NCI-H2227 treated with DMSO at 0.1 percent for 48 hours (cell line): ENCODE results near the gene SIPA1.
"Not testable (repeated sequence)": the region's sequence is repeated elsewhere in the genome, so short reads cannot be mapped to it uniquely, and the experiment has no call there.

Experiments
- DNase-seq: peaks from one replicate; lab custom pipeline; 2025; lab: John Stamatoyannopoulos, UW

The SIPA1 gene

GRCh38 chr11:65623177-65623576 lies 14.7 kb upstream of the SIPA1 start:
- no peak for DNase-seq

- no peak for DNase-seq
These were observed 13.9 kb upstream of the SIPA1 start for GRCh38 chr11:65623852-65624616.

GRCh38 chr11:65624931-65625627 lies 12.8 kb upstream of the SIPA1 start:
- no peak for DNase-seq

DNA sequence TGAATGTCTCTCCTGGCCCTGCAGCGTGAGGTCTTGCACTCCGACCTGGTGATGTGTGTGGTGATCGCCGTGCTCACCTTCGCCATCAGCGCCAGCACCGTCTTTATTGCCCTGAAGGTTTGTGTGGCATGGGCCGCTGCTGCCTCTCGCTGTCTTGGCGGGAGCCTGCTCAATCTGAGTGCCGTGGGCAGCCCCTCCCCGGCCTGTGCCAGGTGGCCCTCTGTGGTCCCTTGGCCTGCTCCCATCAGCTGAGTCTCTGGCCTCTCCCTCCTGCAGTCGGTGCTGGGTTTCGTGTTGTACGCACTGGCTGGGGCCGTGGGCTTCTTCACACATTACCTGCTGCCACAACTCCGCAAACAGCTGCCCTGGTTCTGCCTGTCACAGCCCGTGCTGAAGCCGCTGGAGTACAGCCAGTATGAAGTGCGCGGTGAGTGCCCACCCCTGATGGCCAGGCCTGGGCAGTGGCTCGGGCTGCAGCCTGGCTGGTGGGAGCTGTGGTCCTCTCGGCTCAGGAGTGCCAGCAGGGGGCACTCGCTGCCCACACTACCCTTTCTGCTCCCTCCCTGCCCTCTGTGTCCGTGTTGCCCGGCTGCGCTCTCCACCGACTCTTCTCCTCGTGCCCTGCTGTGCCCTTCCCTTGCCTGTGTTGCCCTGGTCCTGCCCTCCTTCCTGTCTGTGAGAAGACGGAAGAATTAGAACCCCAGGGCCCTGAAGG lies 12.1 kb upstream of the SIPA1 start:
- no peak for DNase-seq

DNA sequence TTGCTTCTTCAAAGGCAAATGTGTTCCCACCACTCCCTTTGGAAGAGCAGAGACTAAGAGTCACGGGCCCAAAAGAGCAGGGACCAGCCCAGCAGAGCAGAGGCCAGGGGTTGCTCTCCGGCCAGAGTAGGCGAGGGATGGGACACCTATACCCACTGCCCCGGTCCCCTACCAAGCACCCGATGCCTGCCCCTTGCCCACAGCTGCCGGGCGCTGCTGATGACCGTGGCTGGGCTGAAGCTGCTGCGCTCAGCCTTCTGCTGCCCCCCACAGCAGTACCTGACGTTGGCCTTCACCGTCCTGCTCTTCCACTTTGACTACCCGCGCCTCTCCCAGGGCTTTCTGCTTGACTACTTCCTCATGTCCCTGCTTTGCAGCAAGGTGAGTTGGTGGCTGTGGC lies 10.7 kb upstream of the SIPA1 start:
- DNase-seq: no peak

- no peak for DNase-seq
These were observed 8.3 kb upstream of the SIPA1 start for GRCh38 chr11:65629579-65629978.

DNA sequence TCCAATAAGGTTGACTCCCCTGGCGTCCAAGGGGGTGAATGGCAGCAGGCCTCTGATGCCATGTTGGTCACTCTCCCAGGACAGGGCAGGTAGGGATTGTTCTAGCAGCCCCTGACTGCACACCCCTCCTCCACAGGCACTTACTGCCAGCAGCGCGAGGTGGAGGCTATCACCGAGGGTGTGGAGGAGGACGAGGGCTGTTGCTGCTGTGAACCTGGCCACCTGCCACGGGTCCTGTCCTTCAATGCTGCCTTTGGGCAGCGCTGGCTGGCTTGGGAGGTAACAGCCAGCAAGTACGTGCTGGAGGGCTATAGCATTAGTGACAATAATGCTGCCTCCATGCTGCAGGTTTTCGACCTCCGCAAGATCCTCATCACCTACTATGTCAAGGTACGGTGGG lies 7.7 kb upstream of the SIPA1 start:
- DNase-seq: no peak

- DNase-seq: no peak
These were observed 4.4 kb upstream of the SIPA1 start for GRCh38 chr11:65633390-65634108.

GRCh38 chr11:65634109-65634436 lies 3.8 kb upstream of the SIPA1 start:
- DNase-seq: no peak

GRCh38 chr11:65634440-65634839 lies 3.5 kb upstream of the SIPA1 start:
- DNase-seq: no peak

GRCh38 chr11:65634905-65635731 lies 2.8 kb upstream of the SIPA1 start:
- no peak for DNase-seq

DNA sequence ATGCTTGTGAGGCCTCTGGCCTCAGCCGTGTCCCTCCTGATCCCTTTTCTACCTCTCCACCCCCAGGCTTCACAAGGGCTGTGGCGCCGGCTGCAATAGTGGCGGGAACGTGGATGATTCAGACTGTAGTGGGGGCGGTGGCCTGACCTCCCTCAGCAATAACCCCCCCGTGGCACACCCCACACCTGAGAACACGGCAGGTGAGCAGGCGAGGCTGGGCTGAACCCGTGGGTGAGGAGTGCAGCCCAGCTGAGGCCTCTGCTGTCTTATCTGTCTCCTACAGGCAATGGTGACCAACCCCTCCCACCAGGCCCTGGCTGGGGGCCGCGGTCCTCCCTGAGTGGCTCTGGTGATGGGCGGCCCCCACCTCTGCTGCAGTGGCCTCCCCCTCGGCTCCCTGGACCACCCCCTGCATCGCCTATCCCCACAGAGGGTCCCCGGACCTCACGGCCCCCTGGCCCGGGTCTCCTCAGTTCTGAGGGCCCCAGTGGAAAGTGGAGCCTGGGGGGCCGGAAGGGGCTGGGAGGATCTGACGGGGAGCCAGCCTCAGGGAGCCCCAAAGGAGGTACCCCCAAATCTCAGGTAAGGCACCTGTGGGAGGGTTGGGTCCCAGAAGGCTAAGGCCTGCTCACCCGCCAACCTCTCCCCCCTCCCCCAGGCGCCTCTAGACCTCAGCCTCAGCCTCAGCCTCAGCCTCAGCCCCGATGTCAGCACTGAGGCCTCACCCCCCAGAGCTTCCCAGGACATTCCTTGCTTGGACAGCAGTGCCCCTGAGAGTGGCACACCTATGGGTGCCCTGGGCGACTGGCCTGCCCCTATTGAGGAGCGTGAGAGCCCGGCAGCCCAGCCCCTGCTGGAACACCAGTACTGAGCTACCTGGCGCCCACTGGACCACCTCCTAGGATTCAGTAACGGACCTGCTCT lies 1.5 kb upstream of the SIPA1 start:
- no peak for DNase-seq

DNA sequence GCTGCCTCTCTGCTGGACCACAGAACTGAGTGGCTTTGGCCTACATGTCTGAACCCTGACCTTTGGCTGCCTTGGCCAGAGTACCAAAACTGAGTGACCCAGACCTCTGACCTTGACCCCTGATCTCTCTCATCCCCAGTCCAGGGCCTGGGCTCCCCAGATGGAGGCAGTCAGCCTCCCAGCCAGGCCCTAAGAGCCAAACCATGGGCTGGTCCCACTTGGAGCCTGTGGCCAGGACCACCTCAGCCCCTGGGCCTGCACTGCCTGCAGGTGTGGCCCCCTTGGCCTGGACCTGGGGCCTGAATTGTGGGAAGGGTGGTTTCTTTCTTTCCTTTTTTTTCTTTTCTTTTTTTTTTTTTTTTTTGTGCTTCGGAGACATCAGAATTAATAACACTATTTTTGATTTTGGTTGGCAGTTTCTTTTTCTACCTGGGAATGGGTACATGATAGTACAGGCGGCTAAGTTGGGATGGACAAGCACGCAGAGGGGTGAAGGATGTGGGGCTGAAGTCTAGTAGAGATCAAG lies 806 bp upstream of the SIPA1 start:
- no peak for DNase-seq

- DNase-seq: not testable (repeated sequence)
These were observed 1.3 kb downstream of the SIPA1 start for GRCh38 chr11:65639228-65639597.

- DNase-seq: no peak
These were observed 2.0 kb downstream of the SIPA1 start for GRCh38 chr11:65639623-65640482.

DNA sequence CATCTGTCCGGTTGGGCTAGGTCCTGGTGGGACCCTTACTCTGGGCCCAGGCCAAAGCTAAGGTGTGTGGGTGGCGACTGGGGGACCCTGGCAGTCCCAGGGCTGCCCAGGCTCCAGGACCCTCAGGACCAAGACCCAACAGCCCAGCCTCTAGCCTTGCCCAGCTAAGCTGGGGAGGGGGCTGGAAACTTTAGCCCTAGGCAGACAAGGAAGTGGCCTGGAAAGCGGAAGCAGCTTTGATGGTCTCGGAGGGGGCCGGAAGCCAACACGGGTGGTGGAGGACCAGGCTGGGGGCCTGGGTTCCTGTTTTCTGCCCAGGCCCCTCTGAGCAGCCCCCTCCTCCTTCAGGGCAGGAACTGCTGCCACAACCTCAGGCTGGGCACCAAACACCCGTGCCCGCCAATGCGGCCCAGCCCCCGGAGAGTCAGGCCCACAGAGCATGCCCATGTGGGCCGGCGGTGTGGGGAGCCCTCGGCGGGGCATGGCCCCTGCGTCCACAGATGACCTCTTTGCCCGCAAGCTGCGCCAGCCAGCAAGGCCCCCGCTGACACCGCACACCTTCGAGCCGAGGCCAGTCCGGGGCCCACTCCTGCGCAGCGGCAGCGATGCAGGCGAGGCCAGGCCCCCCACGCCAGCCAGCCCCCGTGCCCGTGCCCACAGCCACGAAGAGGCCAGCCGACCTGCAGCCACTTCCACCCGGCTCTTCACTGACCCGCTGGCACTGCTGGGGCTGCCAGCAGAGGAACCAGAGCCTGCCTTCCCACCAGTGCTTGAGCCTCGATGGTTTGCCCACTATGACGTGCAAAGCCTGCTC lies 2.8 kb downstream of the SIPA1 start:
- no peak for DNase-seq

- no peak for DNase-seq
These were observed 3.6 kb downstream of the SIPA1 start for GRCh38 chr11:65641297-65642013.
